ENCODE measurements around the gene METTL13. TPM values are rescaled to one million over a fixed set of nuclear protein-coding genes. Genes with fewer than 3 reads are reported as not detected.

The METTL13 gene
- total and polyA plus RNA-seq, 9 of the 15 experiments (the other 6 are each of a cell fraction or from before 2014, with no cell fraction given) = 18.9 to 78.9 (median 54.9) TPM

DNA sequence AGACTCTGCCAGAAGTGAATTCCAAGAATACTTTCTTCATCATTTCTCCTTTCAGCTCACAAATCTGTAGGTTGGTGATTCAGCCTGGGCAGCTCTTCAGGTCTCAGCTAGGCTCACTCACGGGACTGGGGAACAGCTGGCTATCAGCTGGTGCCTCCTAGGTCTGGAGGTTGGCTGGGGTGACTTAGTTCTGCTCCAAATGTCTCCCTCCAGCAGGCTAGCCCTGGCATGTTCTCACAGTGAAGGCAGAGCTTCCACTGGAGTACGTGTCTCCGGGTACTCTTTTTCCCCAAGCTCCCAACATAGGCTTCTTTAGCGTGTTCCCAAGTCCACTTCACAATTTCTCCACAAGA is 27.1 kb upstream of the METTL13 start (continued):
- TF ChIP-seq, protein P1, sequence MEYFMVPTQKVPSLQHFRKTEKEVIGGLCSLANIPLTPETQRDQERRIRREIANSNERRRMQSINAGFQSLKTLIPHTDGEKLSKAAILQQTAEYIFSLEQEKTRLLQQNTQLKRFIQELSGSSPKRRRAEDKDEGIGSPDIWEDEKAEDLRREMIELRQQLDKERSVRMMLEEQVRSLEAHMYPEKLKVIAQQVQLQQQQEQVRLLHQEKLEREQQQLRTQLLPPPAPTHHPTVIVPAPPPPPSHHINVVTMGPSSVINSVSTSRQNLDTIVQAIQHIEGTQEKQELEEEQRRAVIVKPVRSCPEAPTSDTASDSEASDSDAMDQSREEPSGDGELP (CRISPR knock-in tag; IDR thresholded peaks at IDR 0.05; ENCODE audit: borderline replicate concordance) = peak; percentile 75
- no peak for TF ChIP-seq NCOA6 (IDR thresholded peaks at IDR 0.05)
- TF ChIP-seq DACH1 (IDR thresholded peaks at IDR 0.05; ENCODE audit: partially characterized antibody) = peak; percentile 83
- TF ChIP-seq, protein P2, sequence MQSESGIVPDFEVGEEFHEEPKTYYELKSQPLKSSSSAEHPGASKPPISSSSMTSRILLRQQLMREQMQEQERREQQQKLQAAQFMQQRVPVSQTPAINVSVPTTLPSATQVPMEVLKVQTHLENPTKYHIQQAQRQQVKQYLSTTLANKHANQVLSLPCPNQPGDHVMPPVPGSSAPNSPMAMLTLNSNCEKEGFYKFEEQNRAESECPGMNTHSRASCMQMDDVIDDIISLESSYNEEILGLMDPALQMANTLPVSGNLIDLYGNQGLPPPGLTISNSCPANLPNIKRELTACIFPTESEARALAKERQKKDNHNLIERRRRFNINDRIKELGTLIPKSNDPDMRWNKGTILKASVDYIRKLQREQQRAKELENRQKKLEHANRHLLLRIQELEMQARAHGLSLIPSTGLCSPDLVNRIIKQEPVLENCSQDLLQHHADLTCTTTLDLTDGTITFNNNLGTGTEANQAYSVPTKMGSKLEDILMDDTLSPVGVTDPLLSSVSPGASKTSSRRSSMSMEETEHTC (IDR thresholded peaks at IDR 0.05) = no peak
- no peak for TF ChIP-seq MXI1 (IDR thresholded peaks at IDR 0.05; ENCODE audit: low read depth, low read length)
- no peak for TF ChIP-seq ZNF311 (CRISPR knock-in tag; IDR thresholded peaks at IDR 0.05)
- no peak for TF ChIP-seq ZFP1 (CRISPR knock-in tag; IDR thresholded peaks at IDR 0.05)
- TF ChIP-seq, protein P3, sequence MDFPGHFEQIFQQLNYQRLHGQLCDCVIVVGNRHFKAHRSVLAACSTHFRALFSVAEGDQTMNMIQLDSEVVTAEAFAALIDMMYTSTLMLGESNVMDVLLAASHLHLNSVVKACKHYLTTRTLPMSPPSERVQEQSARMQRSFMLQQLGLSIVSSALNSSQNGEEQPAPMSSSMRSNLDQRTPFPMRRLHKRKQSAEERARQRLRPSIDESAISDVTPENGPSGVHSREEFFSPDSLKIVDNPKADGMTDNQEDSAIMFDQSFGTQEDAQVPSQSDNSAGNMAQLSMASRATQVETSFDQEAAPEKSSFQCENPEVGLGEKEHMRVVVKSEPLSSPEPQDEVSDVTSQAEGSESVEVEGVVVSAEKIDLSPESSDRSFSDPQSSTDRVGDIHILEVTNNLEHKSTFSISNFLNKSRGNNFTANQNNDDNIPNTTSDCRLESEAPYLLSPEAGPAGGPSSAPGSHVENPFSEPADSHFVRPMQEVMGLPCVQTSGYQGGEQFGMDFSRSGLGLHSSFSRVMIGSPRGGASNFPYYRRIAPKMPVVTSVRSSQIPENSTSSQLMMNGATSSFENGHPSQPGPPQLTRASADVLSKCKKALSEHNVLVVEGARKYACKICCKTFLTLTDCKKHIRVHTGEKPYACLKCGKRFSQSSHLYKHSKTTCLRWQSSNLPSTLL (IDR thresholded peaks at IDR 0.05) = no peak
- TF ChIP-seq, protein P4, sequence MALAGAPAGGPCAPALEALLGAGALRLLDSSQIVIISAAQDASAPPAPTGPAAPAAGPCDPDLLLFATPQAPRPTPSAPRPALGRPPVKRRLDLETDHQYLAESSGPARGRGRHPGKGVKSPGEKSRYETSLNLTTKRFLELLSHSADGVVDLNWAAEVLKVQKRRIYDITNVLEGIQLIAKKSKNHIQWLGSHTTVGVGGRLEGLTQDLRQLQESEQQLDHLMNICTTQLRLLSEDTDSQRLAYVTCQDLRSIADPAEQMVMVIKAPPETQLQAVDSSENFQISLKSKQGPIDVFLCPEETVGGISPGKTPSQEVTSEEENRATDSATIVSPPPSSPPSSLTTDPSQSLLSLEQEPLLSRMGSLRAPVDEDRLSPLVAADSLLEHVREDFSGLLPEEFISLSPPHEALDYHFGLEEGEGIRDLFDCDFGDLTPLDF (CRISPR knock-in tag; IDR thresholded peaks at IDR 0.05) = no peak
- 0 out of 4 replicates have a peak, but pooled peaks of 1 of the 2 experiments have one; percentile 43 for TF ChIP-seq SIN3A (IDR thresholded peaks at IDR 0.05; ENCODE audit: borderline replicate concordance in 2 of 2, control insufficient read depth in 1 of 2, low read depth in 2 of 2, low read length in 2 of 2)
- TF ChIP-seq, protein P5, sequence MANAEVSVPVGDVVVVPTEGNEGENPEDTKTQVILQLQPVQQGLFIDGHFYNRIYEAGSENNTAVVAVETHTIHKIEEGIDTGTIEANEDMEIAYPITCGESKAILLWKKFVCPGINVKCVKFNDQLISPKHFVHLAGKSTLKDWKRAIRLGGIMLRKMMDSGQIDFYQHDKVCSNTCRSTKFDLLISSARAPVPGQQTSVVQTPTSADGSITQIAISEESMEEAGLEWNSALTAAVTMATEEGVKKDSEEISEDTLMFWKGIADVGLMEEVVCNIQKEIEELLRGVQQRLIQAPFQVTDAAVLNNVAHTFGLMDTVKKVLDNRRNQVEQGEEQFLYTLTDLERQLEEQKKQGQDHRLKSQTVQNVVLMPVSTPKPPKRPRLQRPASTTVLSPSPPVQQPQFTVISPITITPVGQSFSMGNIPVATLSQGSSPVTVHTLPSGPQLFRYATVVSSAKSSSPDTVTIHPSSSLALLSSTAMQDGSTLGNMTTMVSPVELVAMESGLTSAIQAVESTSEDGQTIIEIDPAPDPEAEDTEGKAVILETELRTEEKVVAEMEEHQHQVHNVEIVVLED (CRISPR knock-in tag; IDR thresholded peaks at IDR 0.05) = no peak
- TF ChIP-seq NR4A1 (CRISPR knock-in tag; IDR thresholded peaks at IDR 0.05) = no peak
- TF ChIP-seq NR4A1 (tag; IDR thresholded peaks at IDR 0.05) = no peak
- TF ChIP-seq, protein P6, sequence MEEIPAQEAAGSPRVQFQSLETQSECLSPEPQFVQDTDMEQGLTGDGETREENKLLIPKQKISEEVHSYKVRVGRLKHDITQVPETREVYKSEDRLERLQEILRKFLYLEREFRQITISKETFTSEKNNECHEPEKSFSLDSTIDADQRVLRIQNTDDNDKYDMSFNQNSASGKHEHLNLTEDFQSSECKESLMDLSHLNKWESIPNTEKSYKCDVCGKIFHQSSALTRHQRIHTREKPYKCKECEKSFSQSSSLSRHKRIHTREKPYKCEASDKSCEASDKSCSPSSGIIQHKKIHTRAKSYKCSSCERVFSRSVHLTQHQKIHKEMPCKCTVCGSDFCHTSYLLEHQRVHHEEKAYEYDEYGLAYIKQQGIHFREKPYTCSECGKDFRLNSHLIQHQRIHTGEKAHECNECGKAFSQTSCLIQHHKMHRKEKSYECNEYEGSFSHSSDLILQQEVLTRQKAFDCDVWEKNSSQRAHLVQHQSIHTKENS (CRISPR knock-in tag; IDR thresholded peaks at IDR 0.05) = no peak
- TF ChIP-seq PHB2 (IDR thresholded peaks at IDR 0.05; ENCODE audit: low read depth) = no peak
- no peak for TF ChIP-seq HMG20B (CRISPR knock-in tag; IDR thresholded peaks at IDR 0.05)
- no peak for TF ChIP-seq FUS (optimal IDR thresholded peaks at IDR 0.05; ENCODE audit: low read depth, low read length)
- TF ChIP-seq RNF2 (IDR thresholded peaks at IDR 0.05) = no peak
- TF ChIP-seq FOXJ3 (CRISPR knock-in tag; IDR thresholded peaks at IDR 0.05) = no peak
